GM18526 (cell line): ENCODE results near the gene LST1.

ENCODE experiments used
- POLR2A ChIP-seq: IDR thresholded peaks from 3 replicates; pipeline ENCODE4 v1.6.1; 2011; ENCODE audit not compliant: insufficient read length; ENCODE audit errors: extremely low read depth

LST1 gene

GRCh38 chr6:31558631-31559500 lies 27.2 kb upstream of the LST1 start:
- peak; percentile 37 for TF ChIP-seq POLR2A

GRCh38 chr6:31559606-31559957 lies 26.5 kb upstream of the LST1 start:
- peak; percentile 4 for TF ChIP-seq POLR2A

- TF ChIP-seq POLR2A = peak; percentile 1
These were observed 25.9 kb upstream of the LST1 start for GRCh38 chr6:31559958-31560696.

- TF ChIP-seq POLR2A = no peak
These were observed 25.4 kb upstream of the LST1 start for GRCh38 chr6:31560697-31561058.

- TF ChIP-seq POLR2A = no peak
These were observed 18.3 kb upstream of the LST1 start for GRCh38 chr6:31567531-31568370.

- TF ChIP-seq POLR2A = no peak
These were observed 17.5 kb upstream of the LST1 start for GRCh38 chr6:31568537-31568961.

- no peak for TF ChIP-seq POLR2A
These were observed 16.1 kb upstream of the LST1 start for GRCh38 chr6:31569861-31570536.

GRCh38 chr6:31572041-31572911 lies 13.8 kb upstream of the LST1 start, which contains the start of gene LTA:
TSS of gene LTA (plus strand) at chr6:31572289. CDS start at chr6:31572743, 454 bp downstream.
- peak; percentile 71 for TF ChIP-seq POLR2A

GRCh38 chr6:31573239-31574105 lies 12.6 kb upstream of the LST1 start:
- no peak for TF ChIP-seq POLR2A

- TF ChIP-seq POLR2A = peak; percentile 11
These were observed 11.7 kb upstream of the LST1 start for GRCh38 chr6:31574106-31575061.

GRCh38 chr6:31575335-31575901 lies 10.7 kb upstream of the LST1 start, which contains the start of gene TNF:
TSS of gene TNF (plus strand) at chr6:31575565. CDS start at chr6:31575742, 177 bp downstream.
- TF ChIP-seq POLR2A = peak; percentile 99
